Measurements from ENCODE around the gene MSI2. TPM values are rescaled to one million over a fixed set of nuclear protein-coding genes. Genes with fewer than 3 reads are reported as not detected.

Gene MSI2
- total RNA-seq, 2 experiments from 2014 or later = 59.6 to 61.7 TPM

DNA sequence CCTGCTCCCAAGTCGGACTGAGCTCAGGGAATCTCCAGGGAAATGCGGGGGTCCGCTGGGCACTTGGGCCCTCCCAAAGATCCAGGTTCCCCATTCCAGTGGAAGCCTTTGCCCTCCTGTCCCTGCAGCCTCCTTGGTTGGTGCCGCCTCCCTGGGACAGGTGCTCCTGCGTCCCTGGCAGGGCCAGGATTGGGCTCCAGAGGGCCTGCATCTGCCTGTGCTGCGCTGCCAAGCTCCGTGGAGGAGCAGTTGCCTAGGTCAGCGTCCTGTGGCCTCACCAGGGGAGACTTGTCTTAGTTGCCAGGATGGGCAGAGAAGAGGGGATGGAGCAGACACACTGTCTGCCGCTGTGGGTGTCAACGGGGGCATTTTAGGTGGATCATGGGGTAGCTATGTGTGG lies 67.1 kb downstream of the MSI2 start:
- TF ChIP-seq, protein P1, sequence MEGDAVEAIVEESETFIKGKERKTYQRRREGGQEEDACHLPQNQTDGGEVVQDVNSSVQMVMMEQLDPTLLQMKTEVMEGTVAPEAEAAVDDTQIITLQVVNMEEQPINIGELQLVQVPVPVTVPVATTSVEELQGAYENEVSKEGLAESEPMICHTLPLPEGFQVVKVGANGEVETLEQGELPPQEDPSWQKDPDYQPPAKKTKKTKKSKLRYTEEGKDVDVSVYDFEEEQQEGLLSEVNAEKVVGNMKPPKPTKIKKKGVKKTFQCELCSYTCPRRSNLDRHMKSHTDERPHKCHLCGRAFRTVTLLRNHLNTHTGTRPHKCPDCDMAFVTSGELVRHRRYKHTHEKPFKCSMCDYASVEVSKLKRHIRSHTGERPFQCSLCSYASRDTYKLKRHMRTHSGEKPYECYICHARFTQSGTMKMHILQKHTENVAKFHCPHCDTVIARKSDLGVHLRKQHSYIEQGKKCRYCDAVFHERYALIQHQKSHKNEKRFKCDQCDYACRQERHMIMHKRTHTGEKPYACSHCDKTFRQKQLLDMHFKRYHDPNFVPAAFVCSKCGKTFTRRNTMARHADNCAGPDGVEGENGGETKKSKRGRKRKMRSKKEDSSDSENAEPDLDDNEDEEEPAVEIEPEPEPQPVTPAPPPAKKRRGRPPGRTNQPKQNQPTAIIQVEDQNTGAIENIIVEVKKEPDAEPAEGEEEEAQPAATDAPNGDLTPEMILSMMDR (IDR thresholded peaks at IDR 0.05) = no peak
- Mint-ChIP-seq H3K9me3 (no peaks in the 10 kb centered on the region), H3K27ac (no peak overlapping the region), H3K4me1 (ENCODE audit: low read depth) (peaks cover 26% of the 10 kb centered on the region), H3K4me3 (no peak overlapping the region), H3K27me3 (no peaks in the 10 kb centered on the region), H3K36me3 (ENCODE audit: low read depth) (peaks cover 13% of the 10 kb centered on the region)
- no peak for DNase-seq
- intact Hi-C loops (cut with micrococcal nuclease) = no loop called here
- ChIA-PET POLR2A (interaction anchor here (0.5 to 1.6 kb wide), 2 partner anchors 100 to 390 kb away, joined by 3 read pairs; no protein-coding TSS in a partner anchor), CTCF (interaction anchor here (1.1 kb wide), 1 partner anchor 12 kb away, joined by 3 read pairs; no protein-coding TSS in a partner anchor)
- no peak for ATAC-seq

DNA sequence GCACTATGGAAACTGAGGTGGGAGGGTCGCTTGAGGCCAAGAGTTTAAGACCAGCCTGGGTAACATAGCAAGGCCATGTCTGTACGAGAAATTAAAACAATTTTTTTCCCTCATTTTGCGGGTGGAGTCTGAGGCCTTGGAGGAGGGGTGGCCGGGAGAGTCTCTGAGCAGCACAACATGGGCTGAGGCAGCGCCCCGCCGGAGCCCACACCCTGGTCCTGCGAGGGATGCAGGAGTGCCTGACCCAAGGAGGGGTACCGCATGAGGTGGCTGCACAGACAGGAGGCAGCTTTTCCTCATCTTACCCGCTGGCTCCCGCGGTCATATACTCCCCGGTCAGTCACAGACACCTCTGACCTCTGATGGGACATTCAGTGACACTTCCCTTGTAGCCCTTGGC lies 67.7 kb downstream of the MSI2 start:
- H3K9me3 Mint-ChIP-seq = no peaks in the 10 kb centered on the region

DNA sequence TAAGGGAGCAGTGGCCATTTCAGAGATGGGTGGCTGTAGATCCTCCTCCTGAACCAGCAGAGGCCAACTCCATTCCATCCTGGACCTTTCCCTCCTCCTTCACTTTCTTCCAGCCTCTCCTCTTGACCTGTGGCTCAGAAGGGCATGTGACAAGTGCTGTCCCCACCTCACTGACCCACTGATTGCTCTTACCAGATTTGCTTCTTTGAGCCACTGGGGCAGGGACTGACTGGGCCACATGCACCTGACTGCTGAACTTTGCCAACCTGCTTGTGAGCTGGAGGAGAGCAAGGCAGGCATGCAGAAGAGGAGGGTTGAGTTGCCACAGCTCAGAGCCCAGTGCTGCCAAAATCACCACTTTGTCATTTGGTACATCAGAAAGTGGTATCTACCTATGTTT lies 68.3 kb downstream of the MSI2 start:
- DNase-seq = no peak
- Mint-ChIP-seq H3K4me3 (no peak overlapping the region), H3K4me1 (ENCODE audit: low read depth) (peaks cover 29% of the 10 kb centered on the region), H3K27me3 (no peaks in the 10 kb centered on the region), H3K36me3 (ENCODE audit: low read depth) (peaks cover 13% of the 10 kb centered on the region), H3K9me3 (no peaks in the 10 kb centered on the region), H3K27ac (no peak overlapping the region)
- TF ChIP-seq, protein P1 (IDR thresholded peaks at IDR 0.05) = no peak
- ChIA-PET POLR2A (interaction anchor here (1.6 kb wide), 1 partner anchor 99 kb away, joined by 3 read pairs; no protein-coding TSS in a partner anchor), CTCF (interaction anchor here (1.1 kb wide), 1 partner anchor 11 kb away, joined by 3 read pairs; no protein-coding TSS in a partner anchor)
- intact Hi-C loops (cut with micrococcal nuclease) = no loop called here
- ATAC-seq = no peak

More for the DNA sequence above, 67.7 kb downstream of the MSI2 start:
- intact Hi-C loops (cut with micrococcal nuclease) = no loop called here
- ChIA-PET CTCF (interaction anchor here (1.1 kb wide), 1 partner anchor 12 kb away, joined by 3 read pairs; no protein-coding TSS in a partner anchor), POLR2A (interaction anchor here (1.6 kb wide), 1 partner anchor 100 kb away, joined by 3 read pairs; no protein-coding TSS in a partner anchor)
- TF ChIP-seq, protein P1 (IDR thresholded peaks at IDR 0.05) = no peak
- Mint-ChIP-seq H3K27me3 (no peaks in the 10 kb centered on the region), H3K4me1 (ENCODE audit: low read depth) (peaks cover 29% of the 10 kb centered on the region), H3K36me3 (ENCODE audit: low read depth) (peaks cover 13% of the 10 kb centered on the region), H3K27ac (no peak overlapping the region), H3K4me3 (no peak overlapping the region)
- ATAC-seq = no peak
- DNase-seq = no peak

DNA sequence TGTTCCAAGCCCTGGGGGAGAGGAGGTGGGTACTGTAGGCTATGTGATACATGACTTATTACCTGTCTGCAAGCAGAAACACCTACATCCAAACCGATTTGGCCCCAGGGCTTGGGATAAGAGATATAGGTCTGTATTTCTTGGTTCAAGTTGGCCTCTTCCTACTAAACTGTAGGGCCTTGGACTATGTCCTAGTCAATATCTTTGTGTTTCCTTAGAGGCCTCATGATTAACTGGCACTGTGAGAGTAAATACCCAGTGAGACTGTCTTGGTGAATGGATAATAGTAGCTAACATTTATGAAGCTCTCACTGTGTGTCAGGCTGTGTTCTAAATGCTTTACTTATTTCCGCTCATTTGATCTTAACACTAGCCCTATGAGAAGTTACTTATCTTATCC lies 70.0 kb downstream of the MSI2 start:
- ATAC-seq = no peak
- TF ChIP-seq, protein P1 (IDR thresholded peaks at IDR 0.05) = no peak
- intact Hi-C loops (cut with micrococcal nuclease) = no loop called here
- CTCF ChIA-PET = no interaction called here
- H3K4me1 Mint-ChIP-seq (ENCODE audit: low read depth) = peaks cover 38% of the 10 kb centered on the region
- no peak for DNase-seq
- H3K27me3 Mint-ChIP-seq = no peaks in the 10 kb centered on the region
- POLR2A ChIA-PET = no interaction called here
- no peak overlapping the region for H3K4me3 Mint-ChIP-seq
- no peaks in the 10 kb centered on the region for H3K9me3 Mint-ChIP-seq
- H3K36me3 Mint-ChIP-seq (ENCODE audit: low read depth) = peaks cover 16% of the 10 kb centered on the region
- H3K27ac Mint-ChIP-seq = no peak overlapping the region

DNA sequence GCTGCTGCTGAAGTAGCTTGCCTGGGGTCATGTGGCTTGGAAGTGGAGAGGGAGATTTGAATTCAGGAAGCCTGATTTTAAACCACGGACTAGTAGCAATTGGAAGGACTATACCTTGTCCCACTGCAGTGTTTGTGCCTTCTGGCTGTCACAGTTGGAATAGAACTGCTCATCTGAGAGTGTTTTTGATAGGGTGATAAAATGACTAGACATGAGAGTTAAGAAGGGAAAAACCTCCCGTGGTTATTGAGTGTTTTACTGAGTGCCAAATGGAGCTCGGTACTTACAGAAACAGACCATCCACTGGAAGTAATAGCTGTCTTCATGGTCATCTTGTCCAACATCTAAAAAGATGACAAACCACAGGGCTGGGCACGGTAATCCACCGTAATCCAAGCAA lies 70.4 kb downstream of the MSI2 start:
- DNase-seq (no peak), ATAC-seq (peak; percentile 27)
- CTCF ChIA-PET = interaction anchor here (0.8 kb wide), 1 partner anchor 9 kb away, joined by 3 read pairs; no protein-coding TSS in a partner anchor
- TF ChIP-seq, protein P1 (IDR thresholded peaks at IDR 0.05) = no peak
- Mint-ChIP-seq H3K4me3 (no peak overlapping the region), H3K27me3 (no peaks in the 10 kb centered on the region), H3K27ac (no peak overlapping the region), H3K36me3 (ENCODE audit: low read depth) (peaks cover 16% of the 10 kb centered on the region), H3K4me1 (ENCODE audit: low read depth) (peaks cover 39% of the 10 kb centered on the region), H3K9me3 (no peaks in the 10 kb centered on the region)
- POLR2A ChIA-PET = interaction anchor here (1.0 kb wide), 1 partner anchor 10 kb away, joined by 5 read pairs; no protein-coding TSS in a partner anchor
- intact Hi-C loops (cut with micrococcal nuclease) = no loop called here

Measured in activated CD8-positive, alpha-beta T cell treated with anti-CD3 and anti-CD28 coated beads for 36 hours (primary cell).